Esophagus squamous epithelium (tissue), 4 donors: ENCODE results near the gene APOC3.

Source experiments
- POLR2A ChIP-seq, 4 donors: fragments of 450-650 bp; IDR thresholded peaks; one replicate each; pipeline ENCODE4 v1.6.1; 2017; ENCODE audit warnings: antibody characterized with exemption in 4 of 4, mild to moderate bottlenecking in 4 of 4, moderate library complexity in 3 of 4
- TF ChIP-seq, protein P1 (sequence below), 6 experiments: fragments of 450-650 bp in 4 of 6; fragments of 200-600 bp in 2 of 6; sonication (generic) in 2 of 6; IDR thresholded peaks; one replicate each; pipeline ENCODE4 v1.5.1; 2016 to 2019; ENCODE audit warnings: antibody characterized with exemption in 6 of 6, mild to moderate bottlenecking in 4 of 6, moderate library complexity in 4 of 6

DNA sequence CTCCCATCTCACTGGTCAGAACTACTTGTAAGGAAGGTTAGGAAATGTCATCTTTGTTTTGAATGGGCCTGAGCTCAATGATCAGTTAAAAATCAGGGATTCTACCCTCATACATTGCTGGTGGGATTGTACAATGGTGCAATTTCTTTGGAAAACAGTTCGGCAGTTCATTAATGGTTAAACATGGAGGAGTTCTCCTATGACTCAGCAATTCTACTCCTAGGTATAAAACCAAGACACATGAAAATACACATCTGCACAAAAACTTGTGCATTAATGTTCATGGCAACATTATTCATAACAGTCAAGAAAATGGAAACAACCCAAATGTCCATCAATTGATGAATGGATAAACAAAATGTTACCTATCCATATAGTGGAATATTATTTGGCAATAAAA lies 33.2 kb upstream of the APOC3 start:
- TF ChIP-seq, protein P1, sequence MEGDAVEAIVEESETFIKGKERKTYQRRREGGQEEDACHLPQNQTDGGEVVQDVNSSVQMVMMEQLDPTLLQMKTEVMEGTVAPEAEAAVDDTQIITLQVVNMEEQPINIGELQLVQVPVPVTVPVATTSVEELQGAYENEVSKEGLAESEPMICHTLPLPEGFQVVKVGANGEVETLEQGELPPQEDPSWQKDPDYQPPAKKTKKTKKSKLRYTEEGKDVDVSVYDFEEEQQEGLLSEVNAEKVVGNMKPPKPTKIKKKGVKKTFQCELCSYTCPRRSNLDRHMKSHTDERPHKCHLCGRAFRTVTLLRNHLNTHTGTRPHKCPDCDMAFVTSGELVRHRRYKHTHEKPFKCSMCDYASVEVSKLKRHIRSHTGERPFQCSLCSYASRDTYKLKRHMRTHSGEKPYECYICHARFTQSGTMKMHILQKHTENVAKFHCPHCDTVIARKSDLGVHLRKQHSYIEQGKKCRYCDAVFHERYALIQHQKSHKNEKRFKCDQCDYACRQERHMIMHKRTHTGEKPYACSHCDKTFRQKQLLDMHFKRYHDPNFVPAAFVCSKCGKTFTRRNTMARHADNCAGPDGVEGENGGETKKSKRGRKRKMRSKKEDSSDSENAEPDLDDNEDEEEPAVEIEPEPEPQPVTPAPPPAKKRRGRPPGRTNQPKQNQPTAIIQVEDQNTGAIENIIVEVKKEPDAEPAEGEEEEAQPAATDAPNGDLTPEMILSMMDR (IDR thresholded peaks at IDR 0.05): no peak
- TF ChIP-seq POLR2A (IDR thresholded peaks at IDR 0.05): no peak
